Pancreas (tissue), 10 donors: ENCODE results near the gene ABCG1. TPM values are rescaled to one million over a fixed set of nuclear protein-coding genes. Genes with fewer than 3 reads are reported as not detected.

ENCODE experiments used
- ATAC-seq, 4 donors: fragments of 200-7000 bp; cut with Tn5 transposase; one replicate each; pipeline versions ENCODE4 v1.8.0 to v1.9.1; 2020; ENCODE audit warnings: mild to moderate bottlenecking in 4 of 4, moderate library complexity in 4 of 4
- DNase-seq, 6 donors: peaks; one replicate each; pipeline ENCODE4 v3.0.0-alpha.2; 2020
- FAIRE-seq: peaks from 2 replicates; lab custom pipeline; 2012; peaks lifted over from hg19 to GRCh38; lab: Jason Lieb, UNC
- H3K27ac ChIP-seq, 4 donors: fragments of 200-600 bp; sonication (generic); 1 replicate in 3 of 4; 2 replicates in 1 of 4; pipeline versions ENCODE4 v1.5.0 to v1.8.0; 2020
- H3K27me3 ChIP-seq, 4 donors: fragments of 200-600 bp; one replicate each; pipeline ENCODE4 v1.8.0; 2021
- H3K36me3 ChIP-seq, 3 donors: fragments of 200-600 bp; sonication (generic) in 1 of 3; one replicate each; pipeline versions ENCODE4 v1.5.0 to v1.8.0; 2020 to 2021
- H3K4me1 ChIP-seq, 3 donors: fragments of 200-600 bp; one replicate each; pipeline ENCODE4 v1.8.0; 2021
- H3K4me3 ChIP-seq, 4 donors: fragments of 200-600 bp; sonication (generic) in 2 of 4; one replicate each; pipeline versions ENCODE4 v1.5.0 to v1.8.0; 2020 to 2021
- H3K9me3 ChIP-seq, 4 donors: fragments of 200-600 bp; one replicate each; pipeline ENCODE4 v1.8.0; 2021
- WGBS, 2 donors: extraction: QIAGEN DNeasy Blood & Tissue Kit; methylation state at CpG; one replicate each; pipeline ENCODE4 v1.1.7; 2013; 5-methylcytosine and 5-hydroxymethylcytosine counted together
- intact Hi-C, 3 donors: fragments of 100-400 bp; cut with DNase I; formaldehyde crosslinking; loops; one replicate each; pipeline versions ENCODE4 v1.11.1 to v1.14.2; 2022
- polyA plus RNA-seq, 2 donors: library from polyadenylated mRNA; stranded (reverse); fragments of 200-250 nt; gene quantifications; one replicate each; pipeline ENCODE4 v1.2.3, GENCODE V29; 2013
- total RNA-seq, 6 donors: library from RNA; stranded (reverse); fragmentation: NEBNext Ultra II Directional in 4 of 6; extraction: Animal tissue kit (Norgen Biotek cat#: 25700) in 4 of 6; gene quantifications; one replicate each; pipeline versions ENCODE4 v1.2.1 to v1.2.4, GENCODE V29; 2021 to 2023
- TF ChIP-seq, protein P1 (sequence below), 4 donors: fragments of 200-600 bp; sonication (generic) in 3 of 4; IDR thresholded peaks; one replicate each; pipeline versions ENCODE4 v1.5.0 to v1.8.0; 2021; ENCODE audit warnings: antibody characterized with exemption in 4 of 4
- donor health status: healthy with polysubstance abuse.
- donor health status: DM: no; HTN: no; CAD: no; lungs with moderate emphysema.
- donor health status: DM: no; HTN: no; CAD: no.
- donor health status: control.
- donor health status: control.
- donor health status: Bipolar disorder and iron deficiency.
- donor health status: DM: yes; HTN: yes; CAD: no.
- donor health status: DM: no; HTN: no; CAD: no.
- donor health status: DM: no; HTN: no; CAD: no.
- donor health status: DM: yes; HTN: yes; CAD: no.

ABCG1 gene
- total and polyA plus RNA-seq, 8 donors = 1.6 to 10.3 (median 4.2) TPM

DNA sequence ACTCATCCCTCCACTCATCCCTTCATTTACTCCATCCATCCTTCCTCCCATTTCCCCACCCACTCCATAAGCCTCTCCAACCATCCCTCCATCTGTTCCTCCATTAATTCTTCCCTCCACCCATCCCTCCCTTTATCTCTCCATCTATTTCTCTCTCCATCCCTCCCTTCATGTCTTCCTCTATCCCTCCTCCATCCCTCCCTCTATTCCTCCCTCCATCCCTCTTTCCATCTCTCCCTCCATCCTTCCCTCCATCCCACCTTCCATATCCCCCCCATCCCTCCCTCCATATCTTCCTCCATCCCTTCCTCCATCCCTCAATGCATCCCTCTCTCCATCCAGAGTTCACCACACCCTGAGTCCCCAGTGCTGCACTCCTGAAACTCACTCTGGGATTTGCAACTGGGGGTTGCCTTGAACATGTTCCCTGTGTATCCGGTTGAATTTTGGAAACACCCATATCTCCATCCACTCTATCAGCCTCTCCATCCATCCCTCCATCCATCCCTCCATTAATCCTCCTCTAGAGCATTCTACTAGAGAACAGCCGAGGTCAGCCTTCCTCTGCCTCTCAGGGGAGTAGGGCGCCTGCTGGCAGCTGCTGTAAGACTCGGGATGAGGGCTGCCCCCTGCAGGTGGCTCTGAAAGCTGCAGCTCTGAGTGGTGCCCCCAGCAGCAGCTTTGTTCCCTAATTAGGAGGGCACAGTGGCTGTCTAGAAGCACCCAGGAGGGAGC is 39.4 kb downstream of the ABCG1 start:
- Histone ChIP-seq H3K36me3 (no peaks in the 10 kb centered on the region), H3K9me3 (no peaks in the 10 kb centered on the region), H3K27me3 (no peaks in the 10 kb centered on the region), H3K4me3 (no peak overlapping the region), H3K27ac (no peak overlapping the region), H3K4me1 (peaks cover 3 to 6% (median 5%) of the 10 kb centered on the region in 3 donors)
- intact Hi-C loops = loop anchor here in 1 of 3 donors (5.0 kb wide), 1 partner anchor 111 kb away; no protein-coding TSS in a partner anchor
- ATAC-seq = peak; percentile 74 to 89 (median 82)
- FAIRE-seq = no peak
- TF ChIP-seq, protein P1, sequence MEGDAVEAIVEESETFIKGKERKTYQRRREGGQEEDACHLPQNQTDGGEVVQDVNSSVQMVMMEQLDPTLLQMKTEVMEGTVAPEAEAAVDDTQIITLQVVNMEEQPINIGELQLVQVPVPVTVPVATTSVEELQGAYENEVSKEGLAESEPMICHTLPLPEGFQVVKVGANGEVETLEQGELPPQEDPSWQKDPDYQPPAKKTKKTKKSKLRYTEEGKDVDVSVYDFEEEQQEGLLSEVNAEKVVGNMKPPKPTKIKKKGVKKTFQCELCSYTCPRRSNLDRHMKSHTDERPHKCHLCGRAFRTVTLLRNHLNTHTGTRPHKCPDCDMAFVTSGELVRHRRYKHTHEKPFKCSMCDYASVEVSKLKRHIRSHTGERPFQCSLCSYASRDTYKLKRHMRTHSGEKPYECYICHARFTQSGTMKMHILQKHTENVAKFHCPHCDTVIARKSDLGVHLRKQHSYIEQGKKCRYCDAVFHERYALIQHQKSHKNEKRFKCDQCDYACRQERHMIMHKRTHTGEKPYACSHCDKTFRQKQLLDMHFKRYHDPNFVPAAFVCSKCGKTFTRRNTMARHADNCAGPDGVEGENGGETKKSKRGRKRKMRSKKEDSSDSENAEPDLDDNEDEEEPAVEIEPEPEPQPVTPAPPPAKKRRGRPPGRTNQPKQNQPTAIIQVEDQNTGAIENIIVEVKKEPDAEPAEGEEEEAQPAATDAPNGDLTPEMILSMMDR (IDR thresholded peaks at IDR 0.05) = peak; percentile 79 to 86 (median 84)
- 10% methylated on average over 4 of the region's 4 CpGs for WGBS, 2 donors
- DNase-seq = peak; percentile 53 to 89 (median 76)

DNA sequence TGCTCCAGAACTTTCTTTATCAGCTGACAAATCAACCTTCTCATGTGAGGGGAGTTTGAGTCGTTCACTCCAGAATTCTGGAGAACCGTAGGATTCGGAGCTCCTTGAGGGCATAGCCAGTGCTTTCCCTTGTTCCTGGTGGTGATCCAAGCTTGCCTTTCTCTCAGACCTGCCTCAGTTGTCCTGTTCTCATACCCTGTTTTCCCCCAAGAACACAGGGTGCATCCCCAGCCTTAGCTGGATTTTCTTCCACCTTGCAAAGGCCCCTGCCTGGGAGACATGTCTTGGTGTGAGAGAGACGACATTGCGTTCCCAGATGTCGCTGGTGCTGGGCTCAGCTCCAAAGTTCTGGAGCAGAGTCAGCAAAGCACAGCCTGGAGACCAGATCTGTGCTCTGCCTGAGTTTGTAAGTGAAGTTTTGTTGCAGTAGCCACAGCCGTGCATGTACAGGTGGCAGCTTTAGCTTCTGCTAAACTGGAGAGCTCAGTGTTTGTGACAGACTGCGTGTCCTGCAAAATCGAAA is 40.0 kb downstream of the ABCG1 start:
- peak in 2 of 4 donors; percentile 18 to 34 for ATAC-seq

DNA sequence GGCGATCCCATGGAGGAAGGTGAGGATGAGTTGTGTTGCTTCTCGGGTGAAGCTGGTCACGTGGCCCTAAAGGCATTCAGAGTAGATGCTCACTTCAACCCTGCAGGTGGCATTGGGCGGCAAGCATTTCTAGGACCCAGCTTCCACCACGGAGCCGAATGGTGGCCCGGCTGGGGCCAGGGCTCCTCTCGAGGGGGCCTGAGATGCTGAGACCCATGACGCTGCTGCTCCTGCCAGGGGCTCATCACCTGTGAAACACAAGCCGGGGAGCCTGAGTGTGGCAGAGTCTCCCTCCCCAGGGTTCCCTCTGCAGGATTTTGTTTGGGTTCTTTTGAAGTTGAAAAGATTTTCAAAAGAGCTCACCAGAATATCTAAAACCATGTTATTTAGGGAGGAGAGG is 41.2 kb downstream of the ABCG1 start:
- Histone ChIP-seq H3K4me1 (peaks cover 3 to 8% (median 6%) of the 10 kb centered on the region in 3 donors), H3K36me3 (no peaks in the 10 kb centered on the region), H3K27me3 (no peaks in the 10 kb centered on the region), H3K9me3 (no peaks in the 10 kb centered on the region), H3K4me3 (no peak overlapping the region), H3K27ac (no peak overlapping the region)
- DNase-seq = peak in 2 of 6 donors; percentile 10 to 35
- no peak for FAIRE-seq
- intact Hi-C loops = loop anchor here in 1 of 3 donors (10.0 kb wide), 1 partner anchor 105 kb away; no protein-coding TSS in a partner anchor
- no peak for ATAC-seq
- TF ChIP-seq, protein P1 (IDR thresholded peaks at IDR 0.05) = no peak
- WGBS, 2 donors = 80 to 89% methylated on average over 10 of the region's 10 CpGs

More for the DNA sequence above, 40.0 kb downstream of the ABCG1 start:
- FAIRE-seq (no peak), DNase-seq (peak in 2 of 6 donors; percentile 8 to 35)
- peaks cover 3 to 8% (median 6%) of the 10 kb centered on the region in 3 donors for H3K4me1 ChIP-seq
- no peak overlapping the region for H3K4me3 ChIP-seq
- intact Hi-C loops = loop anchor here in 1 of 3 donors (5.0 kb wide), 1 partner anchor 112 kb away; no protein-coding TSS in a partner anchor
- 55 to 63% methylated on average over 9 of the region's 9 CpGs for WGBS, 2 donors
- H3K27ac ChIP-seq = no peak overlapping the region
- no peaks in the 10 kb centered on the region for H3K27me3 ChIP-seq
- TF ChIP-seq, protein P1 (IDR thresholded peaks at IDR 0.05) = no peak
- no peaks in the 10 kb centered on the region for H3K36me3 ChIP-seq
- no peaks in the 10 kb centered on the region for H3K9me3 ChIP-seq

DNA sequence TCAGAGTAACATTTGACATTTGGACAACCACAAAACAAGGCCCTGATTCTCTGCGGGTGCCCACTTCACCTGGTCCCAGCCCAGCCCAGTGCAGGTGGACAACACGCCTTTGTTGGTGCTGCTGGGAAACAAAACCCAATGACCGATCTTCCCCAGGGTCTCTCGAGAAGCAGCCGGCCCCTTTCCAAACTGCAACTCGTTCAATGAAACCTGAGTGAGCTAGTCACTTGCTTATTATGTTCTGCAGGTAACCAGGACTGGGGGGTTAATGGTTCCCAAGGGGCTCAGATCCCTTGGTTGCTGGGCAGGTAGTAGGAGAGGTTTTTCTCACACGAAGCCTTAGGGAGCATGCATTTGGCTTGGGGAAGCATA is 42.9 kb downstream of the ABCG1 start:
- Histone ChIP-seq H3K36me3 (no peaks in the 10 kb centered on the region), H3K4me1 (peaks cover 3 to 8% (median 6%) of the 10 kb centered on the region in 3 donors), H3K4me3 (no peak overlapping the region), H3K27ac (no peak overlapping the region), H3K9me3 (no peaks in the 10 kb centered on the region), H3K27me3 (no peaks in the 10 kb centered on the region)
- FAIRE-seq (no peak), DNase-seq (no peak), ATAC-seq (no peak)
- 88 to 94% methylated on average over 7 of the region's 7 CpGs for WGBS, 2 donors
- TF ChIP-seq, protein P1 (IDR thresholded peaks at IDR 0.05) = no peak
- intact Hi-C loops = loop anchor here in 1 of 3 donors (10.0 kb wide), 1 partner anchor 107 kb away; no protein-coding TSS in a partner anchor
